Activated CD4-positive, alpha-beta T cell treated with anti-CD3 and anti-CD28 coated beads, Interleukin-2, amount 10 ng/mL, durations not matched to agents 24 days and 14 days (primary cell): Measurements from ENCODE around the gene ATG7. TPM values are rescaled to one million over a fixed set of nuclear protein-coding genes. Genes with fewer than 3 reads are reported as not detected.
"Not testable (repeated sequence)": the region's sequence is repeated elsewhere in the genome, so short reads cannot be mapped to it uniquely, and the experiment has no call there.

ENCODE experiments used
- DNase-seq: peaks from one replicate; pipeline ENCODE4 v3.0.0; 2022
- H3K27ac Mint-ChIP-seq: one replicate; pipeline ENCODE4 v1.8.0; 2022; ENCODE audit warnings: mild to moderate bottlenecking, mixed read lengths
- H3K27me3 Mint-ChIP-seq: one replicate; pipeline ENCODE4 v1.8.0; 2022; ENCODE audit warnings: mixed read lengths
- H3K36me3 Mint-ChIP-seq: one replicate; pipeline ENCODE4 v1.8.0; 2022; ENCODE audit warnings: low read depth, mild to moderate bottlenecking, mixed read lengths
- H3K4me1 Mint-ChIP-seq: one replicate; pipeline ENCODE4 v1.8.0; 2021; ENCODE audit warnings: mixed read lengths
- H3K4me3 Mint-ChIP-seq: one replicate; pipeline ENCODE4 v1.8.0; 2022; ENCODE audit warnings: mild to moderate bottlenecking, moderate library complexity, mixed read lengths
- H3K9me3 Mint-ChIP-seq: one replicate; pipeline ENCODE4 v1.8.0; 2021; ENCODE audit warnings: mixed read lengths
- intact Hi-C: fragments of 100-400 bp; cut with micrococcal nuclease; formaldehyde crosslinking; loops from one replicate; pipeline ENCODE4 v1.15.1; 2023
- total RNA-seq: library from RNA; stranded (reverse); gene quantifications from 2 replicates; pipeline ENCODE4 v1.2.3, GENCODE V29; 2022

ATG7 gene
- total RNA-seq, 1 donor from 2014 or later: 41.4 TPM

DNA sequence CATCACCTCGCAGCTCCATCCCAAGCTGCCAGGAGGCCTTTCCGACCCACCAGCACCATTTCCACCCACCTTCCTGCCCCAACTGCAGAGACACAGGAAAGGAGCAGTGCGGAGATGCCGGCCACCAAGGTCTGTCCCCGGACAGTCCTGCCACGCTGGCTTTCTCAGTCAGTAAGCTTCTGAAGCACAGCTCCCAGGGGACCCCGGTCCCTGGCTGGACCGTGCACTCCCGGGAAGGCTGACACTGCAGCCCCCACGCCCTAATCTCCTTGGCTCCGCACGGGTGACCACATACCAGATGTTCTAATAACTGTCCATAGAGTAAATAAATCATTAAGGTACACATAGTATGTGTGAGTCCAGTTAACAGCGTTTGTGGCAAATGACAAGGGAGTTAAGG lies 298.1 kb downstream of the ATG7 start:
- peaks cover 3% of the 10 kb centered on the region for H3K4me1 Mint-ChIP-seq
- H3K27me3 Mint-ChIP-seq: no peaks in the 10 kb centered on the region
- intact Hi-C loops: no loop called here
- H3K36me3 Mint-ChIP-seq: peaks cover 17% of the 10 kb centered on the region
- H3K9me3 Mint-ChIP-seq: no peaks in the 10 kb centered on the region
- no peak overlapping the region for H3K27ac Mint-ChIP-seq
- H3K4me3 Mint-ChIP-seq: no peak overlapping the region
- no peak for DNase-seq

DNA sequence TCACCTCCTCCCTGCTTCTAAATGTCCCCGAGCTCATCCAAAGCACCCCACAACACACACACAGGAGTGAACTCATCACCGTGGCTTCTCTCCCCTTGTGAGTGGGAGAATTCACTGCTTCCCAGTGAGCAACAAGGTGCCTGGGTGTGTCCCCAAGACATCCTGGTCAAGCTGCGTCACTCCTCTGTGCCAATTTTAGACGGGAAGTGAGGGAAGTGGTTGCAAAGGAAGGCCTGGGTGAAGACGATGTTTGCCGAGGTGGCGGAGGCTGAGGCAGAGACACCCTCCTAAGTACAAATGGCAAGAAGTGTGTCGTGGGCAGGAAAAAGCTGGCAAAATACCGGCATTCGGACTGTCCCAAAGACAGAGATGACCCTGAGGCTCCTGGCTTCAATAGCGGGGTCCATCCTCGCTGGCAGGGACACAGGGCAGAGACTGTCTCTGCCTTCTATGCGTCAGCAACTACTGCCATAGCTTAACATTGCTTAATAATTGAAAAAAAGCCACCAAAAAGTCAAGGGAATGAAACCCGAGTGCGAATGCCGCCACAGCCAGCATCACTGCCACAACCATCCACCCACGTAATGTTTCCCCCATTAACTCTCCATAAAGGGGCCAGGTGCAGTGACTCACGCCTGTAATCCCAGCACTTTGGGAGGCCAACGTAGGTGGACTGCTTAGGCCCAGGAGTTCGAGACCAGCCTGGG lies 298.7 kb downstream of the ATG7 start:
- intact Hi-C loops: no loop called here
- no peak overlapping the region for H3K27ac Mint-ChIP-seq
- peaks cover 15% of the 10 kb centered on the region for H3K36me3 Mint-ChIP-seq
- no peaks in the 10 kb centered on the region for H3K27me3 Mint-ChIP-seq
- no peak for DNase-seq
- H3K9me3 Mint-ChIP-seq: no peaks in the 10 kb centered on the region
- peaks cover 3% of the 10 kb centered on the region for H3K4me1 Mint-ChIP-seq
- no peak overlapping the region for H3K4me3 Mint-ChIP-seq

DNA sequence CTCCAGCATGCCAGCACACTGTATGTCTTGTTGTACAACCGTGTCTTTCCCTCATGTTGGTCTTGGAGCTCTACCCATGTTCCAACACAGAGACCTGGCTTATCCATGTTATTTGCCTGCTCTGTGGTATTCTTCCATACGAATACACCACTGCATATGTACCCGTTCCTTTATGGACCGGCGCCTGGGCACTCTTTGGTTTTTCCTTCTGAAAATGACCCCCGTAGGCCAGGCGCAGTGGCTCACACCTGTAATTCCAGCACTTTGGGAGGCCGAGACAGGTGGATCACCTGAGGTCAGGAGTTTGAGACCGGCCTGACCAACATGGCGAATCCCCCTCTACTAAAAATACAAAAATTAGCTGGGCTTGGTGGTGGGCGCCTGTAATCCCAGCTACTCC lies 300.5 kb downstream of the ATG7 start:
- H3K4me1 Mint-ChIP-seq, H3K27me3 Mint-ChIP-seq, DNase-seq, H3K4me3 Mint-ChIP-seq, intact Hi-C loops, H3K27ac Mint-ChIP-seq, H3K9me3 Mint-ChIP-seq: not testable (repeated sequence)
- peaks cover 10% of the 10 kb centered on the region for H3K36me3 Mint-ChIP-seq

DNA sequence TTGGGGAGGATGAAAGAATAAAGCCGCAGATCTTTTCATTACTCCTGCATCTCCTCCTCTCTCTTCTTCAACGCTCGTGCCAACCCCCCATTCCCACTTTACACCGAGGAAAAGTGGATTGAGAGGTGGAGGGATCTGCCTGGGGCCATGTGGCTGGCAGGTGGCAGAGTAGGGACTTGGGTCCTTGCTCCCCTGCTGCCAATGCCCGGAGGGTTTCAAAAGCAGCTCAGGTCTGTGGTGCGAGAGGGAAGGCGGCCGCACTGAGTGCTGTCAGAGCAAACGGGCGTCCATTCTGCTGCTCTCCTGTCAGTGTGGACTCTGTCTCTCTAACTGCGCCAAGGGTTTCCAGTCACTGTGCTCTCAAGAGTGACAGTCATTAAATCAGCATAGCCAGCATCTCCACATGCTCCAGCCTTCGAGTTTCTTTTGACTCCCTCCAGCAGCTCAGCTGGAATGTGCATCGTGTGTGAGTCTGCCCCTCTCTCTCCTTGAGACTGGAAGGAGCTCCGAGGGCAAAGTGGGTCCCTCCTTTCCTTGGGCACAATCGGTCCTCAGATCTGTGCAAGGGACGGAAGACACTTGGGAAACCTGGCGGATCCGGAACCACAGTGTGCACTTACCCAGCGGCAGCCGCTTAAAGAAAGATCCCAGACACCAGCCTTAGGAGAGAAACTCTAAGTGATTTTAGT lies 302.9 kb downstream of the ATG7 start:
- no peaks in the 10 kb centered on the region for H3K9me3 Mint-ChIP-seq
- no peaks in the 10 kb centered on the region for H3K27me3 Mint-ChIP-seq
- H3K4me1 Mint-ChIP-seq: peaks cover 3% of the 10 kb centered on the region
- intact Hi-C loops: no loop called here
- no peak overlapping the region for H3K4me3 Mint-ChIP-seq
- no peak for DNase-seq
- no peak overlapping the region for H3K27ac Mint-ChIP-seq
- peaks cover 11% of the 10 kb centered on the region for H3K36me3 Mint-ChIP-seq

DNA sequence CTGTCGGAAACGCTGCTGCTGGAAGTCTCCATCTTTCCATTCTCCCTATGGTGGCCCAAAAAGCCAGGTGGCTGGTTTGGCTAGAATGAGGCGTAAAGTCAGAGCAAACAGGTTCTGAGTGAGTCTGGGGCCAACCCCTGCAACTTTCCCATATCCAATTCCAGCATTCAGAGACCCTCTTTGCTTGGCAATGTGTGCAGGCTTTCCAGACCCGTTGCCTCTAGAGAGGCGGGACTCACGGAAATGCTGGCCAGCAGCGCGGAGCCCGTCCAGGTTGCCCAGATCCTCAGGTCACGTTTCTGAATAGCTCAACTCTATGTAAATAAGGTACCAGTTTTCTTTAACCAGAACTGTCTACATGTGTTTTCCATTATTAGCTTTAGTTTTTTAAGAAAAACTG lies 303.5 kb downstream of the ATG7 start:
- Mint-ChIP-seq H3K27me3 (no peaks in the 10 kb centered on the region), H3K27ac (no peak overlapping the region), H3K4me3 (no peak overlapping the region), H3K4me1 (peaks cover 4% of the 10 kb centered on the region), H3K36me3 (peaks cover 16% of the 10 kb centered on the region), H3K9me3 (no peaks in the 10 kb centered on the region)
- DNase-seq: no peak
- intact Hi-C loops: no loop called here

DNA sequence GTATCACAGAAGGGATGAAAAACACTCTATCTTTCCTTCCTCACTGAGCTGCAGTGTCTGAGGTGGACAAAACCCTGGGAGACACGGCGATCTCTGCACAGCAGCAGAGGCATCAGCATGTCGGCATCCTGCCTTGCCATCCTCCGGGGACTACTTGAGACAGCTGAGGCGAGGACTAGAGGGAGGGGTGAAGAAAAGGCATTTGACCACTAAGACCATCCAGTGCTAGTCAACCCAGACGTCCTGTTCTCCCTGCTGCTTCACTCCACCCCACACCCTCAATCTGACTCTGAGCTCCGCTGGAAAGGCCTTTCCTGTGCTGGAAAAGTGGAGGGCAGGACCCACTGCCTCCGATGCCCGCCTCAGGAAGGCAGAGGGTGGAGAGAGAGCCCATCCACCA lies 304.3 kb downstream of the ATG7 start:
- Mint-ChIP-seq H3K4me1 (peaks cover 5% of the 10 kb centered on the region), H3K27ac (no peak overlapping the region), H3K27me3 (no peaks in the 10 kb centered on the region), H3K36me3 (peaks cover 16% of the 10 kb centered on the region), H3K4me3 (no peak overlapping the region), H3K9me3 (no peaks in the 10 kb centered on the region)
- intact Hi-C loops: no loop called here
- no peak for DNase-seq

DNA sequence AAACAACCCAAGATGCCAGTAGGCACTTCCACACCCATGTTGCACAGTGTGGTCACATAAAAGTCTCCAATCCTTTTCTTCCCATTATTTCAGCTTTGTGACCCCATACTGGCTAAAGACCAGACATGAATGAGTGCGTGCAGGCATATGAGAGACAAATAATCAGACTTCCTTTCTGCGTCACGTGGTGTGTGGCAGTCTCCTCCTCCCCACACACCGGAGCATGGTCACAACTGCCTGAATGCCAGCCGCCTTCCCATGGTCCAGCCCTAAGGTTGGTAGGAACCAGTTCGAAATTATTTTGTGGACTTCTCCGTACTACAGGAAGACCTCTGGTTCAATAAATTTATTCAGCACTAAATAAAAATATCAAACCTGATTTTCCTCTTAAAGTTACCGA lies 306.0 kb downstream of the ATG7 start:
- Mint-ChIP-seq H3K9me3 (no peaks in the 10 kb centered on the region), H3K36me3 (peaks cover 13% of the 10 kb centered on the region), H3K27ac (no peak overlapping the region), H3K4me3 (no peak overlapping the region), H3K4me1 (peaks cover 19% of the 10 kb centered on the region), H3K27me3 (no peaks in the 10 kb centered on the region)
- DNase-seq: no peak
- intact Hi-C loops: no loop called here

DNA sequence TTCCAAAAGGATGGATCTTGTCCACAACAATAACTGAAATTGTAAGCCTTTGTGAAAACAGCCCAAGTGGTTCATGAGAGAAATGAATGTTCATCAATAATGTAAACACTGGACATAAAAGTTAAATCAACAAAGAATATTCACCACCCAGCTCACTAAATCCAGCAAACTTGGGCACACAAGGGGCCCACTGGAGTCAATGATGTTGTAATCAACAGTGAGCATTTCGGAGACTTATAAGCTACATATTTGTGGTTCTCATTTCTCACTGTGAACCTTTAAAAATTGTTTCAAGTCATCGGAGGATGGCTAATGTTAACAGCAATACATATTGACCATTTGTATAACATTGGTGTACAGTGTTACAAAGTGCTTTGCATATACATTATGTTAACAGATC lies 308.4 kb downstream of the ATG7 start:
- Mint-ChIP-seq H3K9me3 (no peaks in the 10 kb centered on the region), H3K27ac (no peak overlapping the region), H3K27me3 (no peaks in the 10 kb centered on the region), H3K36me3 (peaks cover 10% of the 10 kb centered on the region), H3K4me1 (peaks cover 25% of the 10 kb centered on the region), H3K4me3 (no peak overlapping the region)
- intact Hi-C loops: loop anchor here (10.0 kb wide), 1 partner anchor 64 kb away; the partner anchor contains the start of gene VGLL4
- no peak for DNase-seq

DNA sequence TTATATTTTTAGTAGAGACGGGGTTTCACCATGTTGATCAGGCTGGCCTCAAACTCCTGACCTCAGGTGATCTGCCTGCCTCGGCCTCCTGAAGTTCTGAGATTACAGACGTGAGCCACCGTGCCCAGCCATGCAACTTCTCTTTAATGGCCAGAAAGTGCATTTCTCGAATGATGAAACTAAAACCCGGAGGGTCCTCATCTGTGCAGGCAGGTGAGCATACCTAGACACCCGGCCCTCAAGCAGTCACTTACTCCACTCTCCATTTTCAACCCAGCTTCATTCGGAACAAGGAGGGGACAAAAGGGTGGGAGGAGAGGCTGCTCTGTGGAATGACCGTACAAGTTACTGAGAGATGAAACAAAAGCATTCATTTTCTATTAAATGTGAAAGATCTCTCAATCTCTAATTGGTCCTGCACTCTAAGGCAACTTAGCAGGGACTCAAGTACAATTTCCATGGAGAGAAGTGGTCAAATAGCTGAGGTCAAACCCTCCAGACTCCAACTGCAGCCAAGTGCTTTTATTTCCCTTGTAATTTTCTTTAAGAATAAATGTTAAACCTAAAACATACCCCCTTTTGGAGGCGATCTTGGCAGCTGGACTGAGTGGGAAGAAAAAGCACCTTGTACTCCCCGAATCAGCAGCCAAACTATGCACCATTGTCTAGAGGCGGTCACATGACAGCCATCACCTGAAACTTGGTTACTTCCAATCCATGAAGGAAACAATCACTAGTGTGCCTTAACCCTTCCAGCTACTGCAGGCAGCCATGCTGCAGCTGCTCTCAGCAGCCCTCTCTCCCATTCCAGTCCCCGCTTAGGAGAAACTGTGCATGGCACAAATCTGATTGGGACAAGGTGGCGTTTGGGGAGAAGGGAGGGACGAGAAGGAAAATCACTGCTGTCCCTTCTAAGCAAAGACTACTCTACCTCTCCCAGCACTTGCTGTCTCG lies 309.3 kb downstream of the ATG7 start:
- Mint-ChIP-seq H3K27ac (no peak overlapping the region), H3K36me3 (peaks cover 10% of the 10 kb centered on the region), H3K4me3 (peak overlapping the region; percentile 69), H3K27me3 (no peaks in the 10 kb centered on the region), H3K4me1 (peaks cover 25% of the 10 kb centered on the region), H3K9me3 (no peaks in the 10 kb centered on the region)
- no peak for DNase-seq
- intact Hi-C loops: loop anchor here (10.0 kb wide), 1 partner anchor 63 kb away; the partner anchor contains the start of gene VGLL4

DNA sequence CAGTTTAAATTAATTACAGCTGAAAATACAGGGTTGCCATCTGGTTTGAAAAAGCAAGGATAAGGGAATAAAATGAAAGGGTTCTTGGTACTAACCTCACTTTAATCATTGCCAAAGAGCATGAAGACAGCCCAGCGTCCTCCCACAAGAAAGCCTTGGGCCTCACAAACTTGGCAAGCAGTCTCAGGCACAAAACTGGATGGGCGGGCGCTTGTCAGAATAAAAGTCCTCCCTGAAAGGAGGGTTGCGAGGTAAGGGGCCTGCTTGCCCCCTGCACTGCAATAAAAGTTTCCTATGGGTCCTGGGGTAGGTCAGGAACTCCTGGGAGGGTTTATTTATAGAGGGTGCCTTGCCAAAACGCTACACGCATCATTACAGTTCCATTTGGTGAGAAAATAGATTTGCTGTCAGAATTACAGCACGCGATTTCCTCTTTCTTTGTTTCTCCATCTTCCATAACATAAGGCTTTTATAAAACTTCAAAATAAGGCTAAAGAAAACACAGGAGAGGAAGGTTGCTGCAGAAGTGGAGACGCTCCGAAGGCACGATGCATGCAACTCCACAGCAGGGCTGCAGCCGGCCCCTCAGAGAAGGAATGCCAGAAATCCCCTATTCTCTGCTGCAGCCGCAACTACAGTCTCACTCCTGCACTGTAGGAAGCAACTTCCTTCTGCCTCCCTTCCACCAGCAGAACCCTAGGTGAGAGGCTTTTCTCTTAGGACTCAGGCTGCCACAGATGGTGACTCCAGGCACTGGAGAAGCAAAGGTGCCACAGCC lies 310.2 kb downstream of the ATG7 start:
- H3K9me3 Mint-ChIP-seq: no peaks in the 10 kb centered on the region
- peaks cover 25% of the 10 kb centered on the region for H3K4me1 Mint-ChIP-seq
- H3K4me3 Mint-ChIP-seq: peak overlapping the region; percentile 69
- H3K36me3 Mint-ChIP-seq: peaks cover 10% of the 10 kb centered on the region
- H3K27me3 Mint-ChIP-seq: no peaks in the 10 kb centered on the region
- no peak overlapping the region for H3K27ac Mint-ChIP-seq
- intact Hi-C loops: loop anchor here (10.0 kb wide), 1 partner anchor 62 kb away; the partner anchor contains the start of gene VGLL4
- no peak for DNase-seq

DNA sequence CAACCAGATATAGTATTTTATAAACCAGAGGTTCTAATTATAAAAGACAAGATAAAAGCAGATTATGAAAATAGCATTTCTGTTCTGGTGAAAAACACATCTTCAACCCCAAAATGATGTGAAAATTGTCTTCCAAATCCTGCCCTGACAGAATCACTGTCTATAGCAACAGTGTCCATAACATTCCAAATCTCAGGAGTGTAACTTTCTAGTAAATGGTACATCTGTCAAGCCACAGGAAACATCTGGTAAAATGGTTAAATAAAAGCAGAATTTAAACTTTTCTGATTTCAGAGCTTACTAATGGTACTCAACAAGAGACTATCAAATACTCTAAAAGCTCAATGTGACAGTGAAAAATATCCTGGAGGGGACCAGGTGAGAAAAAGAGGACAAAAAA lies 311.0 kb downstream of the ATG7 start:
- Mint-ChIP-seq H3K27ac (no peak overlapping the region), H3K4me1 (peaks cover 31% of the 10 kb centered on the region)
- intact Hi-C loops: loop anchor here (10.0 kb wide), 1 partner anchor 62 kb away; the partner anchor contains the start of gene VGLL4

DNA sequence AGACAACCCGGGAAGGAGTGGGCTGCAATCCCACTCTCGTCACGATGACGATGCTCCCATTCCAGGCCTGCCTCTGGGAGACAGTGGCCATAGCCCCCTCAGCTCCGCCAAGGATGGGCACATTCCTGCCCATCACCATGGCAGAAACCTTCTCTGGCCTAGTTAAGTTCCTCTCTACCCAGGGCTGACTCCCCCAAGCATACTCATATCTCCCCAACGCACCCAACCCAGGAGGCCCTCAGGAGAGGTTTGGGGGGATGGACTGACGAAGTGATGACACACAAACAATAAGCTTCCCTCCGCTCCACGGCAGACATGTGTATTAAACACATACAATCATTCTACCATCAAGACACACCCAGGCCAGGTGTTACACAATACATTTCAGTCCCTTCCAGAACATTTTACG lies 311.4 kb downstream of the ATG7 start:
- peaks cover 34% of the 10 kb centered on the region for H3K4me1 Mint-ChIP-seq
- no peak overlapping the region for H3K27ac Mint-ChIP-seq
- peaks cover 16% of the 10 kb centered on the region for H3K36me3 Mint-ChIP-seq
- H3K27me3 Mint-ChIP-seq: no peaks in the 10 kb centered on the region
- no peak for DNase-seq
- no peak overlapping the region for H3K4me3 Mint-ChIP-seq
- intact Hi-C loops: loop anchor here (10.0 kb wide), 1 partner anchor 61 kb away; the partner anchor contains the start of gene VGLL4
- H3K9me3 Mint-ChIP-seq: no peaks in the 10 kb centered on the region

More for the DNA sequence above, 311.0 kb downstream of the ATG7 start:
- Mint-ChIP-seq H3K9me3 (no peaks in the 10 kb centered on the region), H3K27me3 (no peaks in the 10 kb centered on the region), H3K36me3 (peaks cover 15% of the 10 kb centered on the region), H3K4me3 (no peak overlapping the region)
- DNase-seq: no peak

DNA sequence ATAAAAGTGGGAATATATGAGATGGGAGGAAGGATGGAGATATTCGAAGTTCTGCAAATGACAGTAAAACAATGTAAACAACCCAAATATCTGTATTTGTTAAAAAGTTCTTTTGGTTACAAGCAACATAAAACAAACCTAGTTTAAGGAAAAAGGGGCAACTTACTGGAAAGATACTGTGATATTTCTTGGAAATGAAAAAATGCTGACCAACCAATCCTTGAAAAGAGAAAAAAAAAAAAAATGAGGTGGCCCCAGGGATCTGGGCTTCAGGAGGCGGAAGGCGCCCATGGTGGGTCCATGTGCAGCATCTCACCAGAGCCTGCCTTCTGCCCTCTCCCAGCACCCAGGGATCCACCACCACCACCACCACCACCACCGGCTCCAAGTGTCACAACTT lies 312.4 kb downstream of the ATG7 start:
- Mint-ChIP-seq H3K36me3 (peaks cover 16% of the 10 kb centered on the region), H3K27me3 (no peaks in the 10 kb centered on the region), H3K9me3 (no peaks in the 10 kb centered on the region), H3K4me1 (peaks cover 40% of the 10 kb centered on the region), H3K4me3 (no peak overlapping the region), H3K27ac (no peak overlapping the region)
- intact Hi-C loops: loop anchor here (10.0 kb wide), 1 partner anchor 60 kb away; the partner anchor contains the start of gene VGLL4
- DNase-seq: no peak
